Measurements from ENCODE around the gene LCN12. TPM values are rescaled to one million over a fixed set of nuclear protein-coding genes. Genes with fewer than 3 reads are reported as not detected.

Gene LCN12
- total RNA-seq, 1 experiment from 2014 or later: 2.1 TPM

- Mint-ChIP-seq H3K9me3 (peaks cover 6% of the 10 kb centered on the region in 2 experiments; a peak in 4 of 5 replicates), H3K27ac (no peak overlapping the region), H3K4me1 (0 out of 4 replicates have a peak, but pooled peaks cover 0 to 2% of the 10 kb centered on the region in 2 experiments), H3K4me3 (no peak overlapping the region), H3K27me3 (ENCODE audit: low read depth) (peaks cover 8% of the 10 kb centered on the region), H3K36me3 (ENCODE audit: insufficient read depth in 1 of 3, low read depth in 3 of 3) (no peaks in the 10 kb centered on the region; a peak in 1 of 7 replicates)
- no peak overlapping the region for H4K5ac ChIP-seq (ENCODE audit: insufficient read length, low read depth, low read length)
- TF ChIP-seq CTCF (conservative IDR thresholded peaks at IDR 0.05): no peak
- H2BK120ac ChIP-seq (ENCODE audit: low read depth, low read length, poor library complexity, severe bottlenecking): no peak overlapping the region
- peaks cover 2% of the 10 kb centered on the region for H3K23me2 ChIP-seq (ENCODE audit: insufficient read length, low read depth, low read length, poor library complexity, severe bottlenecking)
- no CpG with 5 or more reads among the region's 25 CpGs for WGBS (ENCODE audit: extremely low coverage, insufficient read length, low lambda C conversion rate)
- no peak overlapping the region for H4K8ac ChIP-seq (replicated peaks; ENCODE audit: insufficient read length, low read depth, low read length)
- no peak overlapping the region for H3K14ac ChIP-seq (ENCODE audit: insufficient read depth, low read length)
- no peaks in the 10 kb centered on the region for H3K4me1 ChIP-seq (ENCODE audit: insufficient read depth, low read length)
- peaks cover 2% of the 10 kb centered on the region for H4K20me1 ChIP-seq (ENCODE audit: control insufficient read depth, insufficient read depth, insufficient read length)
- H2AK5ac ChIP-seq (ENCODE audit: insufficient read length, low read length): no peak overlapping the region
- no peaks in the 10 kb centered on the region for H3K79me2 ChIP-seq (ENCODE audit: insufficient read depth, low read length)
- no peak overlapping the region for H2BK15ac ChIP-seq (ENCODE audit: low read depth, low read length)
- H3K9ac ChIP-seq (ENCODE audit: extremely low read depth, insufficient read length, low read length): no peak overlapping the region
- no peak overlapping the region for H3K27ac ChIP-seq (ENCODE audit: insufficient read length, low read depth, low read length)
- no peak overlapping the region for H2AFZ ChIP-seq (ENCODE audit: low read length)
- no peaks in the 10 kb centered on the region for H3K79me1 ChIP-seq (ENCODE audit: insufficient read depth, low read depth, low read length, poor library complexity, severe bottlenecking)
- no peaks in the 10 kb centered on the region for H3K9me3 ChIP-seq (ENCODE audit: control insufficient read depth, low read depth, low read length)
- H3K18ac ChIP-seq (ENCODE audit: insufficient read length, low read depth, low read length): no peak overlapping the region
- no peak overlapping the region for H3T11ph ChIP-seq (ENCODE audit: low read length)
- H2BK20ac ChIP-seq (ENCODE audit: low read depth, low read length, poor library complexity, severe bottlenecking): no peak overlapping the region
- no peak overlapping the region for H2BK12ac ChIP-seq (ENCODE audit: insufficient read length, low read depth, low read length)
- H3K23ac ChIP-seq (ENCODE audit: insufficient read length, low read depth, low read length): no peak overlapping the region
- H3K27me3 ChIP-seq (ENCODE audit: insufficient read depth, low read length): no peaks in the 10 kb centered on the region
- H3K56ac ChIP-seq (ENCODE audit: insufficient read length, low read depth, low read length): no peak overlapping the region
- DNase-seq: no peak
- H3K4me2 ChIP-seq (ENCODE audit: insufficient read depth, insufficient read length, low read length): no peak overlapping the region
- H3K4ac ChIP-seq (ENCODE audit: low read depth, low read length): no peak overlapping the region
- no peak overlapping the region for H2BK5ac ChIP-seq (ENCODE audit: insufficient read length, low read length)
- H4K91ac ChIP-seq (ENCODE audit: insufficient read length, low read depth, low read length): no peak overlapping the region
Measured at GRCh38 chr9:136954270-136955083, 2.4 kb downstream of the LCN12 start.
